DMS153 (cell line): ENCODE data around the gene LRTM1.

Source experiments
- DNase-seq: peaks from one replicate; lab custom pipeline; 2025; lab: John Stamatoyannopoulos, UW

LRTM1 gene

GRCh38 chr3:54940971-54941370 lies 13.1 kb upstream of the LRTM1 start:
- no peak for DNase-seq

- DNase-seq = no peak
These were observed 11.9 kb upstream of the LRTM1 start for GRCh38 chr3:54939557-54940300.

- no peak for DNase-seq
These were observed 8.7 kb upstream of the LRTM1 start for GRCh38 chr3:54936561-54936960.

DNA sequence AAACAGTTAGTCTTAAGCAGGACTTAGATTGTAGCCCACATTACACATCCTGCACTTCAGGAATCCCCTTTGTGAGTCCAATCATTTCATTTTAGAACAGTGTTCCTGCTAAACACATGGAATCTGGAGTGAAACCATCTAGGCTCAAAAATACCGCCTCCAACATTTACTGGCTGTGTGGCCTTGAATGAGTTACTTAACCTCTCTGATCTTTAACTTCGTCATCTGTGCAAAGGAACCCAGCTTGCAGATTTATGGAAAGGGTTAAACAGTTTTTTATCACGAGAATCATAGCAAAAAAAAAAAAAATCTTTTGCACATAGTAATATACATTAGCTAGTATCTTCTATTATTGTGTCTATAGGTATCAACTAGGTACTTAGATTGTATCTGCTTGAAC lies 8.0 kb upstream of the LRTM1 start:
- DNase-seq = no peak

DNA sequence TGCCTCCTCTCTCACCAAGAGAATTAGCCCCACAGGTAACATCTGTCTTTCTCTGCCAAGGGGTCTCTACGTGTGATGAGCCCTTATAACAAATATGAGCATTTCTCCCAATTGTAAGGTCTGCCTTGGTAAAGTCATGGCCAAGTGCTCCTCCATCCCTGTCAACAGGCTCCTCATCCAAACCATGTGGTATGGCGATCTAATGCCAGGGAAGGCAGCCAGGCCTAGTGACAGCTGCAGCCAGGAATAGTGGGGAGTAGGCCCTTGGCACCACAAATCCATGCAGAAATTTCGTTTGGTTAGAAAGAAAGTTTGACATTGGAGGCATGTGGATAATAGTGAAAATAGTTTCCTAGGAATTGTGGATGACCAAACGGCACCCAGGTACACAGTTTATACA lies 4.7 kb upstream of the LRTM1 start:
- no peak for DNase-seq

- no peak for DNase-seq
These were observed 3.3 kb upstream of the LRTM1 start for GRCh38 chr3:54931182-54931581.

DNA sequence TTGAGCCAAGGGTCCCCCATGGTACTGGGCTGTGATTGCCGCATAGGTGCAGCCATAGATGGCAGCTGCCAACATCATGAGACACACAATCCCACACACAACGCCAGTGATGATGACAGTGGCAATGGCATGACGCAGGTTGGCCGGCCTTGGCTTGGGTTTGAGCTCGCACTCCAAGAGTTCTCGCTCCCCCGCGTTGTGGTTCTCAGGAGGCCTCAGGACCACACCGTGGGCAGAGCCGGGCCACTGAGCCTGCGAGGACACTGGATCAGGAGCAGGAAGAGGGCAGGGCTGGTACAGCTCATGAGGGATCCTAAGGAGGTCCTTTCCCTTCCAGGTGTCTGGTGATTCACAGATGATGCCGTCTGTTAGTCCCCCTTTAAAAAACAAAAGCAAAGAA lies 9.3 kb downstream of the LRTM1 start:
- DNase-seq = no peak

DNA sequence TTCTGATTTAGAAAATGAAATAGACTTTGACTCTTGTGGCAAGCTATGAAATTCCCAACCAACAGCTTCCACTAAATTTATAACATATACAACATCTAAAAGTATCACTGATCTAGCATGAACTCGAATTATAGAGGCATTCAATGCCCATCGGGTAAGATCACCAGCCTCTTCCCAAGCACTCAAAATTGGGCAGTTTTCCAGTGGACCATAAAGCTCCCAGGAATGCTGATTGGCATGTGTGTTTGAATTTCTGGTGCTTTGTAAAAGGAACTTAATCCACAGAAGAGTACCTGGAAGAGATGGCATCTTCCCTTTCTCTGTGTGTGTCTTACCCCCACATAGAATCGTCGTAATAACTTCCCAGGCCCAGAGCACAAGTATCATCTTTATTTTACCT lies 10.0 kb downstream of the LRTM1 start:
- no peak for DNase-seq

DNA sequence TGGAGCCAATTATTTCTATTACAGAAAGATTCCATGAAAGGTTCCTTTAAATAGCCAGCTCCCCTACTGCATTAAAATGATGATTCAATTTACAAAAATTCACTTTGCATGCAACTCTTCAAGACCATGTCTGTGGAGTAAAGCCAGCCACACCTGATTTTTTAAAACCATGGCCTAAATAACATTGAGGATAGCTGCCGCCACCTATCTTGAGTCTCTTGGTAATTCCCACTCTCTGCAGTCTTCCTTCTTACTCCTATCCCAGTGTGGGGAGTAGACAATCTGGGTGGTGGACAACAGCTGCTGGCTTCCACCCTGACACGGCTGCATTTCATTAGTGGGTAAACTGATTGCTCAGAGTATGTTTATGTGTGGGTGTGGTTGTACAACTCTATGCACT lies 10.7 kb downstream of the LRTM1 start:
- DNase-seq = no peak

DNA sequence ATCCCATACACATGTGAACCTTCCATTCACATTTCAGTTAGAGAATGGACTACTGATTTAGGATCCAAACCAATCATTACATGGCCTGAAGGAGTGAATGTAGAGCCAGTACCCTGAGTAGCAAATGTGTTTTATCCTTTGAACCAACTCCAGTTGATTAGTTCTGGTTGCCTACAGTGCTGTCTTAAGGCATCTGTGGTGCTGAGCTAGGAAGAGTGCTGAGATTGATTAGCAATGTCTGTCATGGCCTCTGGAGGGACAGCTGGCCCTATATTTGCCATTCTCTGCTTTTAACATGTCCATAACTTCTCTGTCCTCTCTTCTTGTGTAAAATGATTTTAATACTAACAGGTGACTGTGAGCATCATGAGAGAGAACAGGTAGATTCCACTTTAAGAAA lies 11.1 kb downstream of the LRTM1 start:
- DNase-seq = no peak

DNA sequence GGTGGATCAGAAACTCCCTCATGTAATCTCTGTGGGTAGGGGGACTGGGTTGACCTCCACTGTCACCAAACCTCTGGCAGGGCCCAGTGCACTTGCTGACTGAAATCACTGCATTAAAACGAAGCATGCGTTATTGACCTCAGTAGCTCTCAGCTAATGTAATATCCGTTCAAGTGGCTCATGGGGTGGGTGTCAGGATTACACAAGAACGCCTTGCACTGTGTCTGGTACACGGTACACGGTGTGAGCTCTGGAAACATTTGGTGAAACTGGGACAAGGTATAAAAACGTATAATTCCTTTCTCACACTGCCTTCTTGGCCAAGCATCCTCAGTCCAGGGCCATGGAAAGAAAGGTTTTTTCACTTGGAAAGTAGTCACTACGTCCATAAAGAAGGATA lies 11.9 kb downstream of the LRTM1 start:
- DNase-seq = no peak

DNA sequence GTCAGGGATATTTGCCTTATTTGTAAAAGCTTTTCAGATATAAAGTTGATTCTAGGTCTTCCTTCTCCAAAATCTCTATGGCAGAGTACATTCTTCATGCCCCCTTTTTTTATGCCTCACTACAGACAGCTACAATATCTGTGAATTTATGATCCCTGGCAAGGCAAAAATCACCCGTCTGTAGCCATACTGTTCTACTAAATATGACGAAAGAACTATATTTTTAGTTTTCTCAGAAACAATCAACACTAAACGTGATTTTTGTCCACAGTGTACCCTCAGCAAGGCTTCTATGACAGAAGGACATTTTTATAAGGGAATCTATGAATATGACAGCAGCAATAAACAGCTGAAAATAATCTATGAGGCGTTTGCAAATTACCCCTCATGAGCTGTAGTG lies 12.7 kb downstream of the LRTM1 start:
- no peak for DNase-seq

DNA sequence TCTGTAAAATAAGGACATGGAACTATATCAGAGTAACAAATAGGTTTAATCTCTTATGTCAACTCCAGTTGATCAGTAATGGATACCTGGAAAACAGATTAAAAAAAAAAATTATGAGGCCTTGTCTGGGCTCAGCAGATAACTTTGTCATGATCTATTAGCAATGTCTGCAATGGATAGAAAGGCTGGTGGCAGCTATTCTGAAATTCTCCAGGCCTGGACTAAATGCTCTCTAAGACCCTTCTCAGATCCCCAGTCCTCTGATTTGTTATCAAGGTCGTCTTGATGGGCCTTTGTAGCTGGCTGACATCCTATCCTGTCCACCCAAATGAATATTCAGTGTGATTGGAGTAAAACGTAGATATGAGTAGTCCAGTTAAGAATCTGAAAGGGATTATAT lies 13.7 kb downstream of the LRTM1 start:
- no peak for DNase-seq

DNA sequence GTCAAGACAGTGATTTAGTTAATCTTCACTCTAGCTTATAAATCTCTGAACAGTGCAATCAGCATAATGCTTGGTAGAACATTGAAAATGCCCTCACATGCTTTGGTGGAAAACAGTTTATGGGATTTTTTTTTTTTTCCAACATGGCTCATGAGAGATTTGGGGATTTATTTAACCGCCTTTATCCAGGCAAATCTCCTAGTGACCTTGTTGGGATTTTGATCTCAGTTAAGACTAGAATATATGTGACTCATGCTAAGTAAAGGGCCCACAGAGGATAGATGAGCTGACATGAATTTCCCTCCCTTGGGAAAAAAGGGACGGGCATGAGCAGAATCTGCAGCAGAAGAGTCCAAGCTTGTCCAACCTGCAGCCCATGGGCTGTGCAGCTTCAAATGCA lies 18.7 kb downstream of the LRTM1 start:
- no peak for DNase-seq

DNA sequence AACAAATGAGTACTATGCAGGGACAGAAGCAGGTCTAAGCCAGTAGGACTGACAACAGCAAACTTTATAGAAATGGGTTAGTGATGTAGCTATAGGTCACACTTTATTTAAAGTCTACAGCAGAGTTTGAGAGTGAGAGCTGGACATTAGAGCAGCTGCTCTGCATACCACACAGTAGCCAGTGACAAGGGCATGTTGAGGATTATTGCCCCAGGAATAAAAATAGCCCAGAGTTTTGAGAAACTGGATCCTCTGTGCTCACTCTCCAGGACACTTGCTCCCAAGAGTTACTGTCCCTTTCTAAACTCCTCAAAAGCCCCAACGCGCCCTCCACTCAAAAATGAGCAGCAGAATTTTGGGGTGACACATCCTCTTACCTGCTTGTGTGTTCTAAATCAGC lies 21.1 kb downstream of the LRTM1 start:
- no peak for DNase-seq

DNA sequence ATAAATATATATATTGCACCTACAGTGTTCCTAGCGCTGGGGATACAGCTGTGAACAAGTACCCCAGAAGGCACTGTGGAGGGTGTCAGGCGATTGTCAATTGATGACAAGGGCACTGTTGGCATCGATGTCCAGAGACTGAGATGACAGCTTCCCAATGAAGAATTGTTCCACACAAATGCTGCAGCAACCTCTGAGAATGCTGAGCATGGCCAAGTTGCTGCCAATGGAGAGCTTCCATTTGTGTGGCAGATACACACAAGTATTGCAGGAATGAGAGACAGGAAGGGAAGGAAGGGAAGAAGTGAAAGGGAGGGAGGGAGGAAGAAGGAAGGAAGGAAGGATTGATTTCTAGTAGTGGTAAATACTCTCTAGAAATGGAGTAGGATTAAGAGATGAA lies 21.9 kb downstream of the LRTM1 start:
- no peak for DNase-seq

DNA sequence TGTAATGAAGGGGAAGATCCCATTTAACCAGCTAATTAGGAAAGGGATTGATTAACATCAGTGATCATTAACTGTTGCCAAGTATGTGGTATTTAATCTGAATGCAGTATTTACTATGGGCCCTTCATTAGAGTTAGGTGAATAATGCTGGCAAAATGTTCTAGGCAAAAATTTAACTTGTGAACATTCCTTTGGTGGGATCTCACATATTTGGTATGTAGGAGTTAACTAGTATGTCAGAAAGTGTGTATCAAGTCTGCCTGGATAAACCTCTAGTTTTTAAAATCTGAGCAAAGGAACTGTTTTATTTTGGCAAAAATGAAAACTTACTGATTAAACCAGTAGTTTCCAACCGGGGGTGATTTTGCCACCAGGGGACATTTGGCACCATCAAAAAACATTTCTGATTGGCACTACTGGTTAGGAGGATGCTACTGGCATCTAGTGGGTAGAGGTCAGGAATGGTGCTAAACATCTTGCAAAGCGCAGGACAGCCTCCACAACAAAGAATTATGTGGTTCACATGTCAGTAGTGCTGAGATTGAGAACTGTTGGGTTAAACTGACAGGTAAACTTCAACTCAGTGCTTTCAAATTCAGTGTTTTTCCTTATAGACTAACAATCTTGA lies 22.5 kb downstream of the LRTM1 start:
- DNase-seq = no peak

DNA sequence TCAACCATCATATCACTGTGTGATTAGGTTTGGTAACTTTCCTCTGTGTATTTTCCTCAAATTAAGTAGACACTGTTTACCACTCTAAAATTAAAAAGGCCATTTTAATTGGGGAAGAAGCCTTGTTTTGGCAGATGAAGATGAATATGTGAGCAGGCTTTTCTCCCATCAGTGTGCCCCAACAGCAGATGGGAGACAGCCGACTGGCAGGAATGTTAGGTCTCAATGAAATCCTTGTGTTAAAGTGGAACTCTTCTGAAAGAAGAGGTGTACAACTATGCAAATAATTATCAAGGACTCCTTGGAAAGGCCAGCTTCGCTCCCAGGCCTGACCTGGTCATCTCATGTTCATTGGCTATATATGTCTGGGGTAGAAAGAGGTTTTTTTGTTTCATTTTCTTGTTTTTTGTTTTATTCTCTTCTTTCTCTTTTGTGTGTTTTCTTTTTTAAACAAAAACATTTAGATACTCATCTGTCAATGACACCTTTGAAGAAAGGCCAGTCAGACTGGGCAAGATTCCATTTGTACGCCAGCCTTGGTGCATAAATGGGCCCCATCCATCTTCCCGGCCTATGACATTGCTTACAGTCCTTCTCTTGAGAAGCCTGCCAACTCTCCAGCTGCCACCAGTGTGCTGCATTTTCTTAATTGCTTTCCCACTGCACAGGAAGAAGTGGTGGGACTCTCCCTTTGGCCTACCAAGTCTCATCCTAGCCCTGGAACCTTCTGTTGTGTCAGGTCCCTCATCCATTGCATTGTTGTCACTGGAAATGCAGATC lies 25.8 kb downstream of the LRTM1 start:
- DNase-seq = no peak

GRCh38 chr3:54900838-54901591 lies 26.8 kb downstream of the LRTM1 start:
- no peak for DNase-seq

DNA sequence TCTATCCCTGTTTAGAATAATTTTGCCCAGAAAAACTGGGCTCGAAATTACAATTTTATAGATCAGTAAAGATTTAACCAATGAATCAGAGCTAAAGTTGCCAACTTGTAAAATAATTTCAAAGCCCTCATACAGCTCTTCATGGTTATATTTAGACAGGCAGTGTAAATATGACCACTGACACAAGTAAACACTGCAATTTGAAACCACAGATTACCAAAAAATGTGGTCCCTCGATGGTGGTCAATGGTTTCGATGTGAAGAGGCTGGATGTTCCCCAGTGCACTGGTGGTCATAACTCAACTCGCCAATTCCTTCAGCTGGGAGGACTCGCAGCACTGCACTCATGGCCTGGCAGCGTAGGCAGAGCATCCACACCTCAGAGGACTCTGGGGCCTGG lies 28.6 kb downstream of the LRTM1 start:
- DNase-seq = no peak

DNA sequence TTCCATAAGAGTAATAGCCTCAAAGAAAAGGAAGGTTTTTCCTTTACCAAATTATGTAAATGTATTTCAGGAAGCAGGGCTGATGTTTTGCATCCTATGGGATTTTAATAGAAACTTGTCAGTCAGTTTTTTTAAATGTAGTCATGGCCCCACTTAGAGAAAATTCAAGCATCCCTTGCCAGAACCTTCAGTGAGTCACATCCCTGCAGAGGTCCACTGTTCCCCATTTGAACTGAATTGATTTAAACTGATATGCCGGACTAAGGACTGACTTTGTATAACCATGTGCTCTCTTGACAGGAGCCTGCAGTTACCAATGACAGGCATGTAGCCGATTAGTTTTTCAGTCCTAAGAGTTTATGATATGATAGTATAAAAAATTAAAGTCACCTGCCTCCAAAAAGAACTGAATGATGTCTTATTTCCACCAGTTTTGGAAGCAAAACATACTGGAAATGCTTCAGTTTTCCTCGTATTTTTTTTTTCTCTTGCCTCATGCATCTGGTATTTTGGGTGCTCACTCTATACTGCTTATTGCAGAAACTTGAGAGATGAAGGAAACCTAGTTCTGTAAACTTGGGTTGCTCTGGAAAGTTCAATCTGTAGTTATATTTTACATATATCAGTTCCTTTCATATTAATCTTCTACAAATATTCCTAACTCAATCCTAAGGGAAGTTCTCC lies 30.7 kb downstream of the LRTM1 start:
- DNase-seq = no peak

- no peak for DNase-seq
These were observed 32.2 kb downstream of the LRTM1 start for GRCh38 chr3:54895613-54896012.
